HepG2 (cell line): ENCODE measurements around the gene TBC1D2B.

Experiments
- NONO ChIP-seq, 2 experiments: fragments of 450-650 bp in 1 of 2; sonication (generic) in 1 of 2; formaldehyde crosslinking in 1 of 2; IDR thresholded peaks in 1 of 2; conservative IDR thresholded peaks in 1 of 2; 2 replicates each; pipeline versions ENCODE4 v1.6.1 to v1.8.0; 2017 to 2022; ENCODE audit warnings: mild to moderate bottlenecking in 1 of 2, missing genetic modification reagents in 1 of 2, moderate library complexity in 1 of 2
- POLR2AphosphoS5 ChIP-seq: IDR thresholded peaks from 2 replicates; pipeline ENCODE4 v1.6.1; 2012; ENCODE audit warnings: low read depth, low read length
- ZNF639 ChIP-seq: conservative IDR thresholded peaks from 2 replicates; pipeline ENCODE4 v1.6.1; 2018; ENCODE audit warnings: missing genetic modification reagents
- ZNF792 ChIP-seq: IDR thresholded peaks from 2 replicates; pipeline ENCODE4 v1.6.1; 2016

DNA sequence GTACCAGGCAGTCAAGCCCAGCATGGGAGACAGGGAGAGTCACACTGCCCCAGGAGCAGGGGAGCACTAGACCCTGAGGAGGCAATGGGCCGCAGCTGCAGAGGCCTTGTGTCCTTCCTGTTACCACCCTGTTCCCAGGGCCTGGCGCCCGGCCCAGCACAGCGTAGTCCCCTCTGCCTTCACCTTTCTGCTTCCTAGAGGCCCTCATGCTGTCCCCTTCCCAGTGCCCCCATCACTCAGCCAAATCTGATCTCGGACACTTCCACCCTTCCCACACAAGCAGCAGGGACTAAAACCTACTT is 6.9 kb upstream of the TBC1D2B start:
- no peak for TF ChIP-seq POLR2AphosphoS5
- TF ChIP-seq ZNF792 (CRISPR knock-in tag) = no peak
- no peak for TF ChIP-seq ZNF639
- TF ChIP-seq NONO (IDR thresholded peaks at IDR 0.05) = no peak
- no peak for TF ChIP-seq NONO (CRISPR knock-in tag; conservative IDR thresholded peaks at IDR 0.05)
